Panc1 (cell line): Measurements from ENCODE around the gene CCDC70. TPM values are rescaled to one million over a fixed set of nuclear protein-coding genes. Genes with fewer than 3 reads are reported as not detected.

Experiments used
- ATAC-seq: fragments of 200-7000 bp; cut with Tn5 transposase; 2 replicates; pipeline ENCODE4 v1.9.1; 2020; ENCODE audit warnings: mild to moderate bottlenecking, moderate library complexity
- BruUV-seq: library from RNA; stranded (reverse); fragments of 400-500 nt; replicated peaks from 2 replicates; lab custom pipeline; 2021; lab: Mats Ljungman, UMichigan
- CTCF ChIA-PET: fragments of 300-600 bp; sonication (Branson Sonifier 250); formaldehyde crosslinking; loops from one replicate; lab custom pipeline; 2022; ENCODE audit warnings: antibody characterized with exemption; lab: Charles Lee
- POLR2A ChIA-PET: fragments of 300-600 bp; sonication (Branson Sonifier 250); formaldehyde crosslinking; loops from one replicate; lab custom pipeline; 2022; ENCODE audit warnings: antibody characterized with exemption; lab: Charles Lee
- DNase-seq: peaks from one replicate; pipeline ENCODE4 v3.0.0-alpha.2; 2010; ENCODE audit warnings: low read depth, low spot score
- H3K27ac ChIP-seq: 2 replicates; pipeline ENCODE4 v1.5.1; 2011; ENCODE audit warnings: mild to moderate bottlenecking, low read length, inconsistent platforms
- H3K27me3 ChIP-seq: fragments of 200-500 bp; sonication (Bioruptor generic); 2 replicates; pipeline ENCODE4 v1.6.0; 2014; ENCODE audit warnings: low read length, inconsistent platforms; ENCODE audit not compliant: control insufficient read depth, insufficient read depth
- H3K36me3 ChIP-seq: fragments of 200-500 bp; sonication (Bioruptor generic); 2 replicates; pipeline ENCODE4 v1.5.1; 2014; ENCODE audit warnings: inconsistent platforms, mild to moderate bottlenecking, low read length, moderate library complexity; ENCODE audit not compliant: control insufficient read depth, insufficient read depth
- H3K4me1 ChIP-seq: 2 replicates; pipeline ENCODE4 v1.5.1; 2011; ENCODE audit warnings: inconsistent platforms, mild to moderate bottlenecking, low read length, moderate library complexity; ENCODE audit not compliant: control insufficient read depth, insufficient read depth
- H3K4me3 ChIP-seq, 2 experiments: 2 replicates each; pipeline ENCODE4 v1.5.1; 2011 to 2012; ENCODE audit warnings: low read depth in 2 of 2, low read length in 2 of 2, mild to moderate bottlenecking in 2 of 2, inconsistent platforms in 1 of 2, moderate library complexity in 1 of 2
- H3K9me3 ChIP-seq: fragments of 200-500 bp; sonication (Bioruptor generic); 2 replicates; pipeline ENCODE4 v1.5.1; 2014; ENCODE audit warnings: low read depth, mild to moderate bottlenecking, inconsistent platforms, low read length, moderate library complexity; ENCODE audit not compliant: control insufficient read depth, insufficient read depth
- CTCF ChIP-seq: fragments of 450-650 bp; IDR thresholded peaks from 2 replicates; pipeline ENCODE4 v1.5.1; 2017; ENCODE audit warnings: mild to moderate bottlenecking
- POLR2AphosphoS5 ChIP-seq: IDR thresholded peaks from 2 replicates; pipeline ENCODE4 v1.6.1; 2012; ENCODE audit warnings: mild to moderate bottlenecking, low read depth, low read length, moderate library complexity
- REST ChIP-seq, 2 experiments: IDR thresholded peaks; 2 replicates each; pipeline ENCODE4 v1.6.1; 2011 to 2012; ENCODE audit warnings: low read depth in 2 of 2, control low read depth in 1 of 2, low read length in 1 of 2, mild to moderate bottlenecking in 1 of 2, moderate library complexity in 1 of 2; ENCODE audit not compliant: insufficient read depth in 1 of 2
- SIN3A ChIP-seq: IDR thresholded peaks from 2 replicates; pipeline ENCODE4 v1.6.1; 2012; ENCODE audit warnings: low read depth, mild to moderate bottlenecking, low read length, moderate library complexity, borderline replicate concordance; ENCODE audit not compliant: insufficient read depth
- TCF7L2 ChIP-seq: IDR thresholded peaks from 2 replicates; pipeline ENCODE4 v1.6.1; 2011; ENCODE audit warnings: mild to moderate bottlenecking, low read depth, low read length, inconsistent platforms
- in situ Hi-C: cut with HindIII; loops from 2 replicates; pipeline ENCODE4 v1.10.0; 2016; ENCODE audit warnings: low sequenced_read_pairs, low pct_unique_long_range_greater_than_20kb
- intact Hi-C: fragments of 100-400 bp; cut with micrococcal nuclease; formaldehyde crosslinking; loops from one replicate; pipeline ENCODE4 v1.10.0; 2022; ENCODE audit not compliant: unreplicated experiment
- total RNA-seq: library from RNA; stranded (reverse); gene quantifications from one replicate; pipeline ENCODE4 v1.2.1, GENCODE V29; 2021; ENCODE audit not compliant: unreplicated experiment

The CCDC70 gene
- total RNA-seq, 1 experiment from 2014 or later = not detected

GRCh38 chr13:51818276-51818675, 43.5 kb upstream of the CCDC70 start:
- intact Hi-C loops = no loop called here
- in situ Hi-C loops = no loop called here
- H3K9me3 ChIP-seq = no peaks in the 10 kb centered on the region

GRCh38 chr13:51818781-51819511, 42.8 kb upstream of the CCDC70 start:
- in situ Hi-C loops = no loop called here
- no peak for DNase-seq
- ATAC-seq = no peak

More at GRCh38 chr13:51818276-51818675, 43.5 kb upstream of the CCDC70 start:
- DNase-seq = no peak
- H3K27me3 ChIP-seq = no peaks in the 10 kb centered on the region
- TF ChIP-seq SIN3A (no peak), REST (IDR thresholded peaks at IDR 0.05; ENCODE audit: insufficient read depth in 1 of 2, low read depth in 2 of 2, low read length in 1 of 2) (no peak), CTCF (no peak), POLR2AphosphoS5 (no peak), TCF7L2 (no peak)
- H3K27ac ChIP-seq = no peak overlapping the region
- H3K36me3 ChIP-seq = no peaks in the 10 kb centered on the region
- no peak overlapping the region for H3K4me3 ChIP-seq
- no TSS peak for BruUV-seq
- ChIA-PET POLR2A (no interaction called here), CTCF (interaction anchor here (0.6 kb wide), 1 partner anchor 697 kb away, joined by 4 read pairs; no protein-coding TSS in a partner anchor)
- no peak for ATAC-seq
- no peaks in the 10 kb centered on the region for H3K4me1 ChIP-seq

More at GRCh38 chr13:51818781-51819511, 42.8 kb upstream of the CCDC70 start:
- Histone ChIP-seq H3K9me3 (no peaks in the 10 kb centered on the region), H3K27me3 (no peaks in the 10 kb centered on the region), H3K36me3 (no peaks in the 10 kb centered on the region), H3K4me1 (no peaks in the 10 kb centered on the region), H3K4me3 (no peak overlapping the region), H3K27ac (no peak overlapping the region)
- intact Hi-C loops = no loop called here
- POLR2A ChIA-PET = no interaction called here
- CTCF ChIA-PET = no interaction called here
- no peak for TF ChIP-seq REST (IDR thresholded peaks at IDR 0.05; ENCODE audit: insufficient read depth in 1 of 2, low read depth in 2 of 2, low read length in 1 of 2)
- TF ChIP-seq POLR2AphosphoS5 = no peak
- no peak for TF ChIP-seq CTCF
- TF ChIP-seq TCF7L2 = no peak
- no peak for TF ChIP-seq SIN3A
- BruUV-seq = no TSS peak
